ENCODE results near the gene FAT2. TPM values are rescaled to one million over a fixed set of nuclear protein-coding genes. Genes with fewer than 3 reads are reported as not detected.

Gene FAT2, protein sequence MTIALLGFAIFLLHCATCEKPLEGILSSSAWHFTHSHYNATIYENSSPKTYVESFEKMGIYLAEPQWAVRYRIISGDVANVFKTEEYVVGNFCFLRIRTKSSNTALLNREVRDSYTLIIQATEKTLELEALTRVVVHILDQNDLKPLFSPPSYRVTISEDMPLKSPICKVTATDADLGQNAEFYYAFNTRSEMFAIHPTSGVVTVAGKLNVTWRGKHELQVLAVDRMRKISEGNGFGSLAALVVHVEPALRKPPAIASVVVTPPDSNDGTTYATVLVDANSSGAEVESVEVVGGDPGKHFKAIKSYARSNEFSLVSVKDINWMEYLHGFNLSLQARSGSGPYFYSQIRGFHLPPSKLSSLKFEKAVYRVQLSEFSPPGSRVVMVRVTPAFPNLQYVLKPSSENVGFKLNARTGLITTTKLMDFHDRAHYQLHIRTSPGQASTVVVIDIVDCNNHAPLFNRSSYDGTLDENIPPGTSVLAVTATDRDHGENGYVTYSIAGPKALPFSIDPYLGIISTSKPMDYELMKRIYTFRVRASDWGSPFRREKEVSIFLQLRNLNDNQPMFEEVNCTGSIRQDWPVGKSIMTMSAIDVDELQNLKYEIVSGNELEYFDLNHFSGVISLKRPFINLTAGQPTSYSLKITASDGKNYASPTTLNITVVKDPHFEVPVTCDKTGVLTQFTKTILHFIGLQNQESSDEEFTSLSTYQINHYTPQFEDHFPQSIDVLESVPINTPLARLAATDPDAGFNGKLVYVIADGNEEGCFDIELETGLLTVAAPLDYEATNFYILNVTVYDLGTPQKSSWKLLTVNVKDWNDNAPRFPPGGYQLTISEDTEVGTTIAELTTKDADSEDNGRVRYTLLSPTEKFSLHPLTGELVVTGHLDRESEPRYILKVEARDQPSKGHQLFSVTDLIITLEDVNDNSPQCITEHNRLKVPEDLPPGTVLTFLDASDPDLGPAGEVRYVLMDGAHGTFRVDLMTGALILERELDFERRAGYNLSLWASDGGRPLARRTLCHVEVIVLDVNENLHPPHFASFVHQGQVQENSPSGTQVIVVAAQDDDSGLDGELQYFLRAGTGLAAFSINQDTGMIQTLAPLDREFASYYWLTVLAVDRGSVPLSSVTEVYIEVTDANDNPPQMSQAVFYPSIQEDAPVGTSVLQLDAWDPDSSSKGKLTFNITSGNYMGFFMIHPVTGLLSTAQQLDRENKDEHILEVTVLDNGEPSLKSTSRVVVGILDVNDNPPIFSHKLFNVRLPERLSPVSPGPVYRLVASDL (N-terminal part only)
- under 0.01 TPM for total RNA-seq (2013)
- polyA plus RNA-seq, result not detected
- under 0.01 TPM in 1 of 2 replicates, not detected in the other for polyA minus RNA-seq
- total RNA-seq, result 0 to 2.5 (median 0.08) reads per million in 11 experiments

GRCh38 chr5:151591144-151591819 lies at the start of gene FAT2:
FAT2 (minus strand) TSS chr5:151591331; CDS start chr5:151568931, 22,400 bp downstream.
- intact Hi-C loops (cut with micrococcal nuclease), result no loop called here
- Histone ChIP-seq H3K36me3 (replicated peaks in 1 of 2; ENCODE audit: control insufficient read depth in 1 of 2, insufficient read depth in 2 of 2, low read length in 2 of 2) (no peaks in the 10 kb centered on the region), H3K9me3 (replicated peaks in 1 of 2; ENCODE audit: control insufficient read depth in 1 of 2, insufficient read depth in 1 of 2, low read length in 2 of 2) (no peaks in the 10 kb centered on the region), H3K9ac (ENCODE audit: insufficient read depth, low read length, poor library complexity, severe bottlenecking) (no peak within 1 kb of the TSS), H3K4me1 (ENCODE audit: control insufficient read depth in 1 of 2, insufficient read depth in 2 of 2, low read length in 2 of 2) (no peaks in the 10 kb centered on the region), H3K27ac (ENCODE audit: low read depth in 1 of 2, low read length in 2 of 2) (no peak within 1 kb of the TSS), H2AFZ (ENCODE audit: insufficient read depth, low read depth, low read length, poor library complexity, severe bottlenecking) (no peak within 1 kb of the TSS), H4K20me1 (ENCODE audit: insufficient read depth, low read length) (no peaks in the 10 kb centered on the region), H3K79me2 (ENCODE audit: insufficient read depth, low read length) (no peaks in the 10 kb centered on the region), H3K27me3 (ENCODE audit: control insufficient read depth in 2 of 2, insufficient read depth in 2 of 2, low read length in 2 of 2) (no peaks in the 10 kb centered on the region), H3K4me3 (replicated peaks in 1 of 3; ENCODE audit: low read depth in 2 of 3, low read length in 3 of 3) (no peak within 1 kb of the TSS), H3K4me2 (replicated peaks; ENCODE audit: extremely low read depth, low read length, poor library complexity, severe bottlenecking) (no peak within 1 kb of the TSS)
- Mint-ChIP-seq H3K27ac (no peak within 1 kb of the TSS), H3K9me3 (no peaks in the 10 kb centered on the region), H3K4me3 (no peak within 1 kb of the TSS), H3K27me3 (ENCODE audit: low read depth in 3 of 3) (peaks cover 3 to 7% (median 5%) of the 10 kb centered on the region in 3 donors), H3K4me1 (peaks cover 8% of the 10 kb centered on the region), H3K36me3 (no peaks in the 10 kb centered on the region)
- 88% methylated on average over 7 of the region's 13 CpGs for WGBS (ENCODE audit: insufficient coverage)
- no peak for DNase-seq
- TF ChIP-seq, protein P1, sequence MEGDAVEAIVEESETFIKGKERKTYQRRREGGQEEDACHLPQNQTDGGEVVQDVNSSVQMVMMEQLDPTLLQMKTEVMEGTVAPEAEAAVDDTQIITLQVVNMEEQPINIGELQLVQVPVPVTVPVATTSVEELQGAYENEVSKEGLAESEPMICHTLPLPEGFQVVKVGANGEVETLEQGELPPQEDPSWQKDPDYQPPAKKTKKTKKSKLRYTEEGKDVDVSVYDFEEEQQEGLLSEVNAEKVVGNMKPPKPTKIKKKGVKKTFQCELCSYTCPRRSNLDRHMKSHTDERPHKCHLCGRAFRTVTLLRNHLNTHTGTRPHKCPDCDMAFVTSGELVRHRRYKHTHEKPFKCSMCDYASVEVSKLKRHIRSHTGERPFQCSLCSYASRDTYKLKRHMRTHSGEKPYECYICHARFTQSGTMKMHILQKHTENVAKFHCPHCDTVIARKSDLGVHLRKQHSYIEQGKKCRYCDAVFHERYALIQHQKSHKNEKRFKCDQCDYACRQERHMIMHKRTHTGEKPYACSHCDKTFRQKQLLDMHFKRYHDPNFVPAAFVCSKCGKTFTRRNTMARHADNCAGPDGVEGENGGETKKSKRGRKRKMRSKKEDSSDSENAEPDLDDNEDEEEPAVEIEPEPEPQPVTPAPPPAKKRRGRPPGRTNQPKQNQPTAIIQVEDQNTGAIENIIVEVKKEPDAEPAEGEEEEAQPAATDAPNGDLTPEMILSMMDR (IDR thresholded peaks at IDR 0.05), result no peak
